HG03575 (cell line): Measurements from ENCODE around the gene TM4SF1.
"Not testable (repeated sequence)": the region's sequence is repeated elsewhere in the genome, so short reads cannot be mapped to it uniquely, and the experiment has no call there.

Source experiments
- ATAC-seq: cut with Tn5 transposase; IDR thresholded peaks from one replicate; pipeline ENCODE4 v1.9.1; 2021; ENCODE audit not compliant: unreplicated experiment, insufficient number of reproducible peaks, low FRiP score; ENCODE audit errors: extremely low read depth

Gene TM4SF1

DNA sequence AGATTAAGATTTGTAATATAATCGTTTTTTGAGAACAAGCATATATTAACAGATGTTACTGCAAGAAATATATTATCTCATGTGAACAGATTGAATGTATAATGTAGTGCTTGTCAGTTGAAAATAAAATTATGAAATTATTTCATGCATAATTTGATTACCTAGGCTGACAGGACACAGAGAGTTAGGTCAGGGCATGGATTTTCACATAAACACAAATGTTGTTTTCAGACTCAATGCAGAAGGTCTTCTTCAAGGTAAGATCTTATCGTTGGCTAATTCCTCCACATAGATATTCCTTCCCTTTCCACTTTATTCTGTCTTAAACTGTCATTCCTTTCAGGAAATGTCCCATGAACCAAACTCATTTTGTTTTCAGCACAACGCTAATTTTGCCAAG, 20.1 kb upstream of the TM4SF1 start:
- no peak for ATAC-seq

GRCh38 chr3:149396476-149396875, 19.0 kb upstream of the TM4SF1 start:
- no peak for ATAC-seq

DNA sequence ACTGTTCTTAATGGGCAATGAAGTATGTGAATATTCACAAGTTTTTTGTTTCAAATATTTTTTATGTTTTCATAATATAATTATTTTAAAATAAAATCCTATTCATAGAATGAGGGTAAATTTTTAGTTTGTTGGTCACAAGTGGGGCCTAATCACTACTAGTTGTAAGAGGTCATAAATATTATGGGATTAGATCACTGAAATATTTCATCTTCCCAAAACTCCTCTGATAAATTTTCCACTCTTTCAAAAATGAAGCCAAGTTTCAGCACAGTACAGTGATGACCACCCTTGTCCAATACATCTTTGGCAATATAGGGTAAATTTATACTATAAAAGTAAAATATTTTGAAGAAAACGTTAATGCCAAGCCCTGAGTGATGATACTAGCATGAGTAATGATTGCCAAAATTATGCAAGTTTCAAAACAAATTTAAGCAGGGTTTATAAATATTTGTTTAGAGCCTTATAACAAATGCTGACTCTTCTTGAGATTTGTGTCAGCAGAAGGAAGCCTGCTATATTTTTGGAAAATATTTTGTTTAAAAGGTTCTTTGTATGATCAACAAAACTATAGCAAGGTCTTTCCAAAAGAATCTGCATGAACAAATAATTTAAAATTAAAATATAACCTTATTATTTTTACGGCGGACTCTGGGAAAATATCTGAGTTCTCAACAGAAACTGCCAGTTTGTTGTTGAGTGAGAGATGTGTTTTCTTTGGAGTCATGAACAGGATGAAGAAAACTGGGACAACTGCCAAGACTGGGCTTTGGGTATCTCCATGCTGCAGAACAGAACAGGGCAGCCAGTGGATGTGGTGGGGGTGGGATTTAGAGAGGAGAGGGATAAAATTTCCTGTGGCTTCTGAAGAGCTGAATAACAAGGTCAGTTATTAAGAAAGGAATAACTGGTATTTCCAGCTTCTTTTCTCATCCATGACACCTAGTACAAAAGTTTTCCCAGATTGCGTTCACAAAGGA, 17.9 kb upstream of the TM4SF1 start:
- no peak for ATAC-seq

DNA sequence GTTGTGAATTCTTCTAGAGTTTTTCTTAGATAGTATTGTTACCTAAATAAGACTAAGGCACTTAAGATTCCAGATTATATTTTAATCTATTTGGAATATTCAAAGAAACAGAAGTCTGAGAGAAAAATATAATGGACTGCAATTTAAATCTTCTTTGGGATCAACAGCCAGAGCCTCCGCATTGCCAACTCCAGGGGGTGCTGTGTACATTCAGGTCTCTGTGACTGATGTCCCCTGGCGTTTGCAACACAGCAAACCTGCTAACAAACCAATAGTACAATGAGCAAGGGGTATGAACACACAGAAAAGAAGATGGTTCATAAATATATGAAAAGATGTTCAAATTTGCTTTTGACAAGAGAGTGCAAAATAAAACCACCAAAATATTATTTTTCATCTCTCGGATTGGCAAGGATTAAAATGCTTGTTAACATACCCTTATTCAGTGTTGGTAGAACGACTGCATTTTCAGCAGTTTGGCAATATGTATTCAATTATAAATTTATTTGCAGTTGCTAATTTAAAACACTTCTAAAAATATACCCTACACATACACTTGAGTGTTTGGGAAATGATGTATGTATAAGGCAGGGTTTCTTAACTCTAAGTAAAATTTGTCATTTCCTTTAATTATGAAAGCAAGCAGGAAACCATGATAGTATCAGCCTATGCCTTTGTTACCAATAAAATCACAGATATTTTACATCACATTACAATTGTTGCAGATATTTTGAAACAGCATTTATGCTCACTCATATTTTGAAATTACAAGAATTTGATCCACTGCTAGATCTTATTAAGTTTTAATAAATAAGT, 16.1 kb upstream of the TM4SF1 start:
- no peak for ATAC-seq

DNA sequence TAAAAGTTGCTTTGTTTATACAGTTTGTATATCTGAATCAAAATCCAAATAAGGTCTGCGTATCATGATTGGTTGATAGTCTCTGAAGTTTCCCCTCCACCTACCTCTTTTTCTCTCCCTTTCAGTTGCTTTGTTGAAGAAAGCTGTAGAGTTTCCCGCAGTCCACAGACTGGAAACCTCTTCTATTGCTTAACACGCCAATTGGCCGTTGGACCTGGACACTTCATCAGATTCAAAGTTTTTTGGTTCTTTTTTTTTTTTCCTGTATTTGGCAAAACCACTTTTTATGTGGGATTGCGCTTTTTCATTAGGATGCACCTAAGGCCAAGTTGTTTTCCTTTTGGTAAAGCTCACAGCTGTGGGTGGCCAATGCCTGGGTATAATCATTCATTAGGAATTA, 14.5 kb upstream of the TM4SF1 start:
- no peak for ATAC-seq

GRCh38 chr3:149390772-149391212, 13.3 kb upstream of the TM4SF1 start:
- ATAC-seq, result no peak

- ATAC-seq, result no peak
Measured at GRCh38 chr3:149390294-149390693, 12.8 kb upstream of the TM4SF1 start.

DNA sequence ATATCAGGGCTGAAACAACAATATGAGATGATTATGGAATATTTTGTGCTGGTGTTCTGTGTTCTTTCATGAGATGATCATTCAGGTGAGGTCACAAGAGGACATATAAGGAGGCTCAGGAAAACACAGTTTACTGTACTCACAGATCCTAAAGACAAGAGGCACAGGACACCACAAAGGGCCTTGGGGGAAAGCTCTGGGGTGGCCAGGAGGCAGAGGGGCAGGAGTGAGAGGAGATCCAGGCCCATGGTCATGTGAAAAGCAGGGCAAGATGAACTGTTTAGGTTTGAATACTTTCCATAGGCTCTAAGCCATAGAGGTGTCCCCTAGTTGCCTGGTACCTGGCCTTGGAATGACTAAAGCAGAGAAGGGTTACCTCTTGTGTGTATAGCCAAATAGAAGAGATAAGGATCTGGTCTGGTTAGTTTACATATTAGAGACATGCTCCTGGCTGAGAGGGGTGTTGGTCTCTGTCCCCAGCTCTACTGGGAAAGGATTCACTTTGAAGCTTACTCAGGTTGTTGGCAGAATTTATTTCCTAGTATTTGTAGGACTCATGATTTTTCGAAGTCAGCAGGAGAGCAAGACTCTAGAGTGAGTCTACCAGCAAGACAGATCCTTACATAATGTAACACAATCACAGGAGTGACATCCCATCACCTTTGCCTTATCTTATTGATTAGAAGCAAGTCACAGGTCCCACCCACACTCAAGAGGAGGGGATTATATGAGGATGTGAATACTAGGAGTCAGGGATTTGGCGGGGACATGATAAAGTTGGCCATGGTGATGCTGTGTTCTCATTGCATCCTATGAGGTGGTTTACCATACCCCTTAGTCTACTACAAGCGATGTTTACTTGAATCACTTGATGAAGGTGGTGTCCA, 11.3 kb upstream of the TM4SF1 start:
- ATAC-seq, result no peak

DNA sequence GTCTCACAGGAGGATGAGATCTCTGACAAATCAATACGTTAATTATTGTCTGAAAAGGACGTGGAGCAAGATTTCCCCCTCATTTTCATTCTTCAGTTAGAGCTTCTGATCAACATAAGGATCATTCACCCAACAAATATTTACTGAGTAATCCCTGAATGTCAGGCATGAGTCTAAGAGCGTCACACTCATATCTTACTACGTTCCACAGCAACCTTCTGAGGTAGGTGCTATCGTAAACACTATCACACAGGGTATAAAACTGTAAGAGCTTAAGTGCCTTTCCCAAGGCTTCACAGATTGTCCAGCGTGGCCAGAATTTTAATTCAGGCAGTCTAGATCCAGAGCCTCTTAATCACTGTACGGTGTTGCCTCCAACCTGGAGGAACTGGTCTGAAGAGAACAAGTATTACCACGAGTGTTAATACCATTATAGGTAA, 10.6 kb upstream of the TM4SF1 start:
- no peak for ATAC-seq

GRCh38 chr3:149386299-149386606, 8.8 kb upstream of the TM4SF1 start:
- no peak for ATAC-seq

GRCh38 chr3:149385617-149386298, 8.3 kb upstream of the TM4SF1 start:
- ATAC-seq, result no peak

GRCh38 chr3:149384911-149385321, 7.5 kb upstream of the TM4SF1 start:
- no peak for ATAC-seq

DNA sequence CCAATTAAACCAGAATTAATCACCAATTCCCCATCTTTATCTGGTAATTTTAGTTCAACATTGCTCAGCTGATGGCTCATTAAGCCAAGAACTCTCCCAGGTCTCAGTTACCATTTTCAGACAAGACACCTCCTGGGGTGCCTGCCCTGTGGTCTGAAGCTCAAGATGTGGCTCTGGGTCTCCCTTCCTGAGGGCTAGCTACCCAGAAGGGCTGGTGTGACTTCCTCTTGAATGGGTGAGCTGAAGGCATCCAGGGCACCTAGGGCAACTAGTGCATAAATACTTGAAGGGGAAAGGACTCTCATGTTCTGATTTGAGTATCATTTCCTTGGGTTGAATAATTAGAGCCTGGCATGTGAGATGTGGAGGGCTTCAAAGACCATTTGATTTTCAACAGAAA, 6.7 kb upstream of the TM4SF1 start:
- no peak for ATAC-seq

DNA sequence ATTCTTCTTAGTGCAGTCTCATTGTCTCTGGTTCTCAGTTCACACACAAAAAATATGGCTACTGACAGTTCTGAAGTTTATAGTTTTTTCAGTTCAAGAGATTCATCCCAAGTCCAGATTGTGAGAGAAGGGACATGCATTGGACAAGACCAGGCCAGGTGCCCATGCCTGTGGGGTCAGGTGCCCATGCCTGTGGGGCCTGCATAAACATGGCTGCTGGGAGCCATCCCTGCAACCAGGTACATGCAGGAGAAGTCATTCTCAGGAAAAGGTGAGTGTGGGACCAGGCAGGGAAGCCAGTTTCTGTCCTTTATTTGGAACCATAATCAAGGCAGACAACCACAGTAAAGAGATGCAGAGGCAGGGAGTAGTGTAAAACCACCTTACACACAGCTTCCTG, 6.3 kb upstream of the TM4SF1 start:
- ATAC-seq, result no peak

DNA sequence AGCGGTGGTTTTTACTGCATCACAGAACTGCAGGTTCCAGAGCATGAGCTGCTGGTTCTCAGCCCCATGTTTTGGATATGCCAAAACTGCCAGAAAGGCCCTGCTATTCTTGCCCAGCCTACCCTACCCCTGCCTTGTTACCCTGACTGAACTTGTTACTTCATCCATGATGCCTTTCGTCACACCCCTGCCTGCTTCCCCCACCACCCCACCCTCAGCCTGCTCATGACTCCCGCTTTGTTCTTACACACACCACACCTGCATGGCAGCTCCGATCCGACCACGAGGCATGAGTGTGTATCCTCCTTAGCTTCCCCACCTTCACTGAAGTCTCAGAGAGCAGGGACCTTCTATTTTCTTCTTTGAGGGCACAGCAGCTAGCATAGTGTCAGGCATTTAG, 5.1 kb upstream of the TM4SF1 start:
- ATAC-seq, result no peak

GRCh38 chr3:149382101-149382467, 4.6 kb upstream of the TM4SF1 start:
- ATAC-seq, result no peak

- no peak for ATAC-seq
Measured at GRCh38 chr3:149381173-149382100, 4.0 kb upstream of the TM4SF1 start.

DNA sequence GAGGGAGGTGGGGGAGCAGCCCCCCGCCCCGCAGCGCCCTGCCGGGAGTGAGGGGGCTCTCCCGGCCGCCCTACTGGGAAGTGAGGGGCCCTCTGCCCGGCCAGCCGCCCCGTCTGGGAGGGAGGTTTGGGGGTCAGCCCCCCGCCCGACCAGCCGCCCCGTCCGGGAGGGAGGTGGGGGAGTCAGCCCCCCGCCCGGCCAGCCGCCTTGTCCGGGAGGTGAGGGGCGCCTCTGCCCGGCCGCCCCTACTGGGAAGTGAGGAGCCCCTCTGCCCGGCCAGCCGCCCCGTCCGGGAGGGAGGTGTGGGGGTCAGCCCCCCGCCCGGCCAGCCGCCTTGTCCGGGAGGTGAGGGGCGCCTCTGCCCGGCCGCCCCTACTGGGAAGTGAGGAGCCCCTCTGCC, 2.8 kb upstream of the TM4SF1 start:
- not testable (repeated sequence) for ATAC-seq
